ENCODE results near the gene TARP.

The TARP gene

DNA sequence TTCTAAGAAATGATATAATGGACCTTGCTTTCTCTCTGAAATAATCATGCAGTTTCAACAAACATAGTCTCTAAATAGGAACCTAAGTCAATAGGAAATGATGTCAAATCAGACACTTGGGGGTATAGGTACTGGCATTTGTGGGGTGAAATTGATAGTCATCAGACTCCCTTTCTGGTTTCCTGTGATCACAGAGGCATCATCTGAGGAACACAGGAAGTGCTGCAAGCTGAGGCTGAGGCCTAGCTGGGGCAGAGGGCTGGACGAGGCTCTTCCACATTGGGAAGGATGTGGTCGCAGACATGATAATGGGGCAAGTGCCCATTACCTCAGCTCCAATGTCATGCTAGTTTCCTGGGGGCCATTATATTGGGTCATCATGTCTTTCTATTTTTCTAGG is 33.5 kb upstream of the TARP start:
- Histone ChIP-seq H3K27me3 (ENCODE audit: control insufficient read depth in 2 of 2, insufficient read depth in 1 of 2, low read length in 1 of 2) (no peaks in the 10 kb centered on the region), H3K36me3 (ENCODE audit: control insufficient read depth in 2 of 2, insufficient read depth in 2 of 2, low read length in 1 of 2) (no peaks in the 10 kb centered on the region), H3K4me3 (ENCODE audit: low read length in 2 of 2) (no peak overlapping the region), H3K9me3 (ENCODE audit: control insufficient read depth in 2 of 2, insufficient read depth in 1 of 2, low read length in 1 of 2) (no peaks in the 10 kb centered on the region), H3K27ac (ENCODE audit: low read depth in 1 of 2, low read length in 1 of 2) (no peak overlapping the region), H3K4me1 (ENCODE audit: control insufficient read depth in 2 of 2, insufficient read depth in 2 of 2, low read length in 2 of 2) (peaks cover 0 to 50% of the 10 kb centered on the region in 2 donors)
- WGBS: 61% methylated on average over 2 of the region's 2 CpGs
- no peak for DNase-seq (ENCODE audit: low read depth in 6 of 9, low spot score in 9 of 9)

DNA sequence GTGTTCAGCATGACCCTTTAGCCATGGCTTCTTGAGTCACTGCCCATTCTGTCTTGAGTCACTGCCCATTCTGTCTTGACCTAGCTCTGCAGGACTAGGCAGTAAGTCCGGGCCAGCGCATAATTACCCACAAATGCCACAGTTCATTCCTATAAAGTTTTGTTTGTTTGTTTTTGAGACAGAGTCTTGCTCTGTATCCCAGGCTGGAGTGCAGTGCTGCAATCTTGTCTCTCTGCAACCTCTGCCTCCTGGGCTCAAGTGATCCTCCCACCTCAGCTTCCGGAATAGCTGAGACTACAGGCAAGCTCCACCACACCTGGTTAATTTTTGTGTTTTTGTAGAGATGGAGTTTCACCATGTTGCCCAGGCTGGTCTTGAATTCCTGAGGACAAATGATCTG is 32.7 kb upstream of the TARP start:
- Histone ChIP-seq H3K9me3 (ENCODE audit: control insufficient read depth in 2 of 2, insufficient read depth in 1 of 2, low read length in 1 of 2) (no peaks in the 10 kb centered on the region), H3K27me3 (ENCODE audit: control insufficient read depth in 2 of 2, insufficient read depth in 1 of 2, low read length in 1 of 2) (no peaks in the 10 kb centered on the region), H3K4me3 (ENCODE audit: low read length in 2 of 2) (no peak overlapping the region), H3K27ac (ENCODE audit: low read depth in 1 of 2, low read length in 1 of 2) (peak overlapping the region in 1 of 2 donors; percentile 43), H3K4me1 (ENCODE audit: control insufficient read depth in 2 of 2, insufficient read depth in 2 of 2, low read length in 2 of 2) (peaks cover 0 to 47% of the 10 kb centered on the region in 2 donors), H3K36me3 (ENCODE audit: control insufficient read depth in 2 of 2, insufficient read depth in 2 of 2, low read length in 1 of 2) (no peaks in the 10 kb centered on the region)
- no peak for DNase-seq (ENCODE audit: low read depth in 6 of 9, low spot score in 9 of 9)
- 70% methylated on average over 3 of the region's 3 CpGs for WGBS

DNA sequence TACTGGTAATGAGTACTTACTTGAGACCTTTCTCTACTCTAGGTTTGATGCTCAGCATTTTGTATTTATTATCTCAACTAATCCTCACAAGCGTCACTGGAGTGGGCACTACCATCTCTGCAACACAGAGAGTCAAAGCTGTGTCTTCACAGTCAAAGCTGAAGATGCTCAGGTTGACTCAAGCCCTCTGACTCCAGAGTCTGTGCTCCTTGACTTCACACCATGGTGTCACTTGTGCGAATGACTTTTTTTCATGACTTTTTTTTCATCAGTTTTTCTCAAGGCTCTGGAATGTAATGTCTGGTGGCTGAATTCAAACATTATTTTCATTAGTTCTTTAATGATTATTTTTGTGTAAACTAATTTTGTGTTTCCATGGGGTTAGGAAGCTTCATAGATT is 30.4 kb upstream of the TARP start:
- no peak for DNase-seq (ENCODE audit: low read depth in 6 of 9, low spot score in 9 of 9)
- Histone ChIP-seq H3K4me3 (ENCODE audit: low read length in 2 of 2) (no peak overlapping the region), H3K27ac (ENCODE audit: low read depth in 1 of 2, low read length in 1 of 2) (no peak overlapping the region), H3K36me3 (ENCODE audit: control insufficient read depth in 2 of 2, insufficient read depth in 2 of 2, low read length in 1 of 2) (no peaks in the 10 kb centered on the region), H3K4me1 (ENCODE audit: control insufficient read depth in 2 of 2, insufficient read depth in 2 of 2, low read length in 2 of 2) (peaks cover 0 to 33% of the 10 kb centered on the region in 2 donors), H3K9me3 (ENCODE audit: control insufficient read depth in 2 of 2, insufficient read depth in 1 of 2, low read length in 1 of 2) (no peaks in the 10 kb centered on the region), H3K27me3 (ENCODE audit: control insufficient read depth in 2 of 2, insufficient read depth in 1 of 2, low read length in 1 of 2) (no peaks in the 10 kb centered on the region)
- 94% methylated on average over 2 of the region's 2 CpGs for WGBS

DNA sequence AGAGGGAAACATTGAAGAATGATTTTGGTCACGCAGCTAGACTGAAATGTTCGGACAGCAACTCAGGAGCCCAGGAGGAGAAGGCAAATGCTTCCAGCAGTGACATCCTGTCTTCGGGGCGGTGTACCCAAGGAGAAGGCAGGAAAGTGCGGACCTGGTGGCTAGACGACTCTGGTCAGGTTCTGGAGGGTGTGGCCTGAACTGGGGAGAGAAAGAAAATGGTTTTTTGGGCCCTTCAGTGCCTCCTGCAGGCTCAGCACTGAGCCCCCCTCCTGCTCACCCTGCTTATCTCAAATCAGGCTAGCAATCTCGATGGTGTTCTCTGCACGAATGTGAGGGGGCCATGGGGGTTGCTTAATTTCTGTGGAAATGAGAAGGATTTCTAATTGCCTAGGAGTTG is 26.7 kb upstream of the TARP start:
- Histone ChIP-seq H3K4me1 (ENCODE audit: control insufficient read depth in 2 of 2, insufficient read depth in 2 of 2, low read length in 2 of 2) (peaks cover 0 to 10% of the 10 kb centered on the region in 2 donors), H3K27ac (ENCODE audit: low read depth in 1 of 2, low read length in 1 of 2) (peak overlapping the region in 1 of 2 donors; percentile 72), H3K4me3 (ENCODE audit: low read length in 2 of 2) (peak overlapping the region in 1 of 2 donors; percentile 38), H3K36me3 (ENCODE audit: control insufficient read depth in 2 of 2, insufficient read depth in 2 of 2, low read length in 1 of 2) (no peaks in the 10 kb centered on the region), H3K27me3 (ENCODE audit: control insufficient read depth in 2 of 2, insufficient read depth in 1 of 2, low read length in 1 of 2) (no peaks in the 10 kb centered on the region), H3K9me3 (ENCODE audit: control insufficient read depth in 2 of 2, insufficient read depth in 1 of 2, low read length in 1 of 2) (no peaks in the 10 kb centered on the region)
- WGBS: 11% methylated on average over 8 of the region's 8 CpGs
- peak in 1 of 9 donors; percentile 49 for DNase-seq (ENCODE audit: low read depth in 6 of 9, low spot score in 9 of 9)

DNA sequence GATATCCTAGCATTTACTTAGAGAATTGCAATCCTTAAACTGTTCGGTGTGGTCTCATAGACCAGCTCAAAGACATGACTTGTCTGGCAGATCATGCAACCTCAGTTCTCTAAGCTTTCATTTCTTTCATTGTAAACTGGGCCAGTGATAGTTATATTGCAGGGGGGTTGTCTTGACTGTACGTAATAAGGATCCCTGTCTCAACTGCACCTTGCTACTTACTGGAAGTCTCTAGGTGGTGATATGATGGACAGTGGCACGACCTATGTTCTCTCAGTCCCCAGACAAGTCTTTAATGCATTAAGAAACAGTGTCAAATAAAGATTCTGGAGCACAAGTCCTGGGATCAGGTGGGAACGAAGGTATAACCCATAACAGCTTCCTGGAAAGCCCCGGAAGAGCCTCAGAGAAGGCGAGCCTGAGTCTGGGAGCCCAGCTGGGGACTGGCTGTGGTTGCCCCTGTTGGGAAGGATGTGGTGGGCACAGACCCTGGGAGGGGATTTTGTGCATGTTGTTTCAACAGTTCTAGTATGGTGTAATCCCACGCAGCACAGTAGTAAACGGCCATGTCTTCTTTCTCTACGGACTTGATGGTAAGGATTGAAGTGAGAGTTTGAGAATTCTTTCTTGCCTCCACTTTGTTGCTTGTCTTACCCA is 26.0 kb upstream of the TARP start:
- peak overlapping the region in 1 of 2 donors; percentile 72 for H3K27ac ChIP-seq (ENCODE audit: low read depth in 1 of 2, low read length in 1 of 2)
- H3K9me3 ChIP-seq (ENCODE audit: control insufficient read depth in 2 of 2, insufficient read depth in 1 of 2, low read length in 1 of 2): no peaks in the 10 kb centered on the region
- WGBS: 46% methylated on average over 9 of the region's 9 CpGs
- DNase-seq (ENCODE audit: low read depth in 6 of 9, low spot score in 9 of 9): no peak
- no peaks in the 10 kb centered on the region for H3K27me3 ChIP-seq (ENCODE audit: control insufficient read depth in 2 of 2, insufficient read depth in 1 of 2, low read length in 1 of 2)
- peak overlapping the region; percentile 18 to 38 for H3K4me3 ChIP-seq (ENCODE audit: low read length in 2 of 2)
- H3K4me1 ChIP-seq (ENCODE audit: control insufficient read depth in 2 of 2, insufficient read depth in 2 of 2, low read length in 2 of 2): peaks cover 0 to 2% of the 10 kb centered on the region in 2 donors
- H3K36me3 ChIP-seq (ENCODE audit: control insufficient read depth in 2 of 2, insufficient read depth in 2 of 2, low read length in 1 of 2): no peaks in the 10 kb centered on the region

DNA sequence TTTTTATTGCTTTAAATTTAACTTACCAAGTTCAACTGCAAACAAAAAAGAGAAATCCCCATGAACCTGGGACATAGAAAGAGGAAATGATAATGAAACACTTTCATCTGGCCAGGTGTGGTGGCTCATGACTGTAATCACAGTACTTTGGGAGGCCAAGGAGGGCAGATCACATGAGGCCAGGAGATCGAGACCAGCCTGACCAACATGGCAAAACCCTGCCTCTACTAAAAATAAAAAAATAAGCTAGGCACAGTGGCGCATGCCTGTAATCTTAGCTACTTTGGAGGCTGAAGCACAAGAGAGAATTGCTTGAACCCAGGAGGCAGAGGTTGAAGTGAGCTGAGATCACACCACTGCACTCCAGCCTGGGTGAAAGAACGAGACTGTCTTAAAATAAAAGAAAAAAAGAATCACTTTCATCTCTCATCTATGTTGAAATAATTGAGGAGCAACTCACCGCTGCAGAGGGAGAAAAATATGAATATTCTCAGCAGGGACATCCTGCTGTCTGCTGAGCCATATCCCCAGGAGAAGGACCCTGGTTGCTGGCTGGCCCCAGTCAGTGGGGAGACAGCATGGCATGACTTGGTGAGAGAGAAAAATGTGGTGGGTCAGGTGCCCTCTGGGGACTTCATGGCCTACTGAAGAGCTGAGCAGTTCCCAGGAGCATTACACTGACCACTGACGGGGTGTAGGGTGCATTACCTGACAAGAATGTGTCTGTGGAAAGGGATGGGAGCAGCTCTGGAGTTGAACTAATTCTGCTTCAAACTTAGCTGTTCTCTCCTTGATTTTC is 22.8 kb upstream of the TARP start:
- no peak for DNase-seq (ENCODE audit: low read depth in 6 of 9, low spot score in 9 of 9)
- 81% methylated on average over 5 of the region's 5 CpGs for WGBS
- H3K4me1 ChIP-seq (ENCODE audit: control insufficient read depth in 2 of 2, insufficient read depth in 2 of 2, low read length in 2 of 2): no peaks in the 10 kb centered on the region

DNA sequence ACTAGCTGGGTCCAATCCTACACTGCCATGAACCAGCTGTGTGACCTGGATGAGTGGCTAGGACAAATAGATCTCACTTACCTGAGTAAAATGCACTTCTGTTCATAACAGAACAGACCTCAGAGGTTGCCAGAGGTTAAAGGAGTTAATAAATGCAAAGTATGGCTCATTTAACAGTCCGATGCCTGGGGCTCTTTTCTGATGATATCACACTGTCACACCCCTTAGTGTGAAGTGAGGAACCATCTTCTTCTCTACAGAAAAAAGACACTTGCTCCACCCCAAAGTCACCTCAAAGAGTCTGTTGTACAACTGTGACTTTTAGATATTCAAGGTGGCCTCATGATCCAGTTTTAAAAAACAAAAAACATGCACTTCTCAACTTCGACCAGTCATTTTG is 21.5 kb upstream of the TARP start:
- no peaks in the 10 kb centered on the region for H3K27me3 ChIP-seq (ENCODE audit: control insufficient read depth in 2 of 2, insufficient read depth in 1 of 2, low read length in 1 of 2)
- no peak overlapping the region for H3K4me3 ChIP-seq (ENCODE audit: low read length in 2 of 2)
- H3K4me1 ChIP-seq (ENCODE audit: control insufficient read depth in 2 of 2, insufficient read depth in 2 of 2, low read length in 2 of 2): no peaks in the 10 kb centered on the region
- H3K9me3 ChIP-seq (ENCODE audit: control insufficient read depth in 2 of 2, insufficient read depth in 1 of 2, low read length in 1 of 2): no peaks in the 10 kb centered on the region
- H3K36me3 ChIP-seq (ENCODE audit: control insufficient read depth in 2 of 2, insufficient read depth in 2 of 2, low read length in 1 of 2): no peaks in the 10 kb centered on the region
- WGBS: 77% methylated on average over 2 of the region's 2 CpGs
- H3K27ac ChIP-seq (ENCODE audit: low read depth in 1 of 2, low read length in 1 of 2): no peak overlapping the region
- no peak for DNase-seq (ENCODE audit: low read depth in 6 of 9, low spot score in 9 of 9)

More for the DNA sequence above, 22.8 kb upstream of the TARP start:
- no peaks in the 10 kb centered on the region for H3K36me3 ChIP-seq (ENCODE audit: control insufficient read depth in 2 of 2, insufficient read depth in 2 of 2, low read length in 1 of 2)
- no peak overlapping the region for H3K4me3 ChIP-seq (ENCODE audit: low read length in 2 of 2)
- no peaks in the 10 kb centered on the region for H3K27me3 ChIP-seq (ENCODE audit: control insufficient read depth in 2 of 2, insufficient read depth in 1 of 2, low read length in 1 of 2)
- H3K27ac ChIP-seq (ENCODE audit: low read depth in 1 of 2, low read length in 1 of 2): no peak overlapping the region
- H3K9me3 ChIP-seq (ENCODE audit: control insufficient read depth in 2 of 2, insufficient read depth in 1 of 2, low read length in 1 of 2): no peaks in the 10 kb centered on the region

DNA sequence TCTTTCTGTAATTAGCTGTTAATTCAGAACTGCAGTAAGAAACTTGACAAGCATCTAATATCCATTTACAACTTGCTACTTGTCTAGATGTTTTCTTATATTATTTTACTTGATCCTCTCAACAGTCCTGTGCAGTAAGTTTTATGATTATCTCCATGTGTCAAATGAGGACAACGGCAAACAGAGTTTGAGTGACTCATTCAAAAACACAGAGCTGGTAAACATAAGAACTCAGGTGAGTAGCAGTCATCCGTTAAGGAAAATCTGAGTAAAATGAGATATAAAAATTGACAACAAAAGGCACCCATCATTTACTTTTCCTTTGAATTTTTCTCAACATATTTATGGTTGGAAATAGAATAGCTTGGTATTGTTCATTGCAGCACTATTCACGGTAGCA is 19.0 kb upstream of the TARP start:
- Histone ChIP-seq H3K27me3 (ENCODE audit: control insufficient read depth in 2 of 2, insufficient read depth in 1 of 2, low read length in 1 of 2) (no peaks in the 10 kb centered on the region), H3K4me1 (ENCODE audit: control insufficient read depth in 2 of 2, insufficient read depth in 2 of 2, low read length in 2 of 2) (no peaks in the 10 kb centered on the region), H3K36me3 (ENCODE audit: control insufficient read depth in 2 of 2, insufficient read depth in 2 of 2, low read length in 1 of 2) (no peaks in the 10 kb centered on the region), H3K9me3 (ENCODE audit: control insufficient read depth in 2 of 2, insufficient read depth in 1 of 2, low read length in 1 of 2) (no peaks in the 10 kb centered on the region), H3K27ac (ENCODE audit: low read depth in 1 of 2, low read length in 1 of 2) (no peak overlapping the region), H3K4me3 (ENCODE audit: low read length in 2 of 2) (no peak overlapping the region)
- WGBS: 97% methylated on average over 3 of the region's 3 CpGs
- no peak for DNase-seq (ENCODE audit: low read depth in 6 of 9, low spot score in 9 of 9)

DNA sequence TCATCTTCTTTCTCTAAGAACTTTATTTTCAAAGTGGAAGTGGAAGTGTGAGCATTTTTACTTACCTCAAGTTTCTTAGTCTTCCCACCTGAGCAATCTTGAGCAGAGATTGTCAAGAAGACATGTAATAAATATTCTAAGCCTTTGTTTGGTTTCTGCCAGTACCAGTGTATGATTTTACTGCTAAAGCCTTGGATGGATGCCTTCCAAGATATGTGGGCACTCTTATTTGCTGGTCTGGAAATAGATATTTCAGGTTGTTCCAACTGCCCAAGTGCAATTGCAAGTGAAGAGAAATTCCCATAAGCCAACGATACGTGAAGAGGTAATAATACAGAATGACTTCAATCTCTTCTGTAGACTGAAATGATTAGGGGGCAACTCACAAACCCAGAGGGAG is 18.2 kb upstream of the TARP start:
- DNase-seq (ENCODE audit: low read depth in 6 of 9, low spot score in 9 of 9): no peak
- Histone ChIP-seq H3K27me3 (ENCODE audit: control insufficient read depth in 2 of 2, insufficient read depth in 1 of 2, low read length in 1 of 2) (no peaks in the 10 kb centered on the region), H3K36me3 (ENCODE audit: control insufficient read depth in 2 of 2, insufficient read depth in 2 of 2, low read length in 1 of 2) (no peaks in the 10 kb centered on the region), H3K9me3 (ENCODE audit: control insufficient read depth in 2 of 2, insufficient read depth in 1 of 2, low read length in 1 of 2) (no peaks in the 10 kb centered on the region), H3K27ac (ENCODE audit: low read depth in 1 of 2, low read length in 1 of 2) (no peak overlapping the region), H3K4me3 (ENCODE audit: low read length in 2 of 2) (no peak overlapping the region), H3K4me1 (ENCODE audit: control insufficient read depth in 2 of 2, insufficient read depth in 2 of 2, low read length in 2 of 2) (no peaks in the 10 kb centered on the region)
- 89% methylated on average over 2 of the region's 2 CpGs for WGBS

All from thymus (tissue), 11 donors.